CD4-positive, alpha-beta memory T cell (primary cell): Measurements from ENCODE around the gene AHRR. TPM values are rescaled to one million over a fixed set of nuclear protein-coding genes. Genes with fewer than 3 reads are reported as not detected.
A peak's percentile ranks its signal among the peaks of the same experiment; 100 is the strongest.
"Not testable (repeated sequence)": the region's sequence is repeated elsewhere in the genome, so short reads cannot be mapped to it uniquely, and the experiment has no call there.

Experiments used
- CTCF ChIA-PET: fragments of 350-600 bp; sonication (Branson Sonifier 250); formaldehyde crosslinking; loops from one replicate; lab custom pipeline; 2021; ENCODE audit warnings: inconsistent platforms; ENCODE audit not compliant: partially characterized antibody; lab: Charles Lee
- POLR2A ChIA-PET: fragments of 350-600 bp; sonication (Branson Sonifier 250); formaldehyde crosslinking; loops from one replicate; lab custom pipeline; 2021; ENCODE audit not compliant: partially characterized antibody; lab: Charles Lee
- DNase-seq, 5 donors: peaks; one replicate each; pipeline versions ENCODE4 v3.0.0 to v3.0.0-alpha.2; 2020 to 2022; ENCODE audit warnings: mixed read lengths in 1 of 5
- H3K27ac ChIP-seq: one replicate; pipeline ENCODE4 v1.7.0; 2013; ENCODE audit warnings: low read depth, low read length
- H3K27me3 ChIP-seq: 2 replicates; pipeline ENCODE4 v1.7.0; 2013; ENCODE audit warnings: mild to moderate bottlenecking, low read length, moderate library complexity; ENCODE audit not compliant: insufficient read depth
- H3K36me3 ChIP-seq: 2 replicates; pipeline ENCODE4 v1.7.0; 2013; ENCODE audit warnings: mild to moderate bottlenecking, low read length, moderate library complexity; ENCODE audit not compliant: insufficient read depth
- H3K4me1 ChIP-seq: 2 replicates; pipeline ENCODE4 v1.7.0; 2013; ENCODE audit warnings: mild to moderate bottlenecking, low read length, moderate library complexity; ENCODE audit not compliant: insufficient read depth
- H3K4me3 ChIP-seq, 2 donors: one replicate each; pipeline ENCODE4 v1.7.0; 2013; ENCODE audit warnings: low read length in 2 of 2, mild to moderate bottlenecking in 1 of 2
- H3K9me3 ChIP-seq, 2 donors: one replicate each; pipeline ENCODE4 v1.7.0; 2013; ENCODE audit warnings: low read length in 2 of 2, control low read depth in 1 of 2; ENCODE audit not compliant: control insufficient read depth in 1 of 2
- H3K27ac Mint-ChIP-seq, 7 donors: one replicate each; pipeline ENCODE4 v1.8.0; 2020 to 2021; ENCODE audit warnings: mixed read lengths in 7 of 7, mild to moderate bottlenecking in 6 of 7, inconsistent platforms in 3 of 7, moderate library complexity in 3 of 7
- H3K27me3 Mint-ChIP-seq, 2 donors: one replicate each; pipeline ENCODE4 v1.8.0; 2020 to 2021; ENCODE audit warnings: mixed read lengths in 2 of 2
- H3K36me3 Mint-ChIP-seq, 2 donors: one replicate each; pipeline ENCODE4 v1.8.0; 2020 to 2021; ENCODE audit warnings: mixed read lengths in 2 of 2, inconsistent platforms in 1 of 2, mild to moderate bottlenecking in 1 of 2
- H3K4me1 Mint-ChIP-seq, 4 donors: one replicate each; pipeline ENCODE4 v1.8.0; 2020 to 2021; ENCODE audit warnings: mixed read lengths in 4 of 4, mild to moderate bottlenecking in 1 of 4
- H3K4me3 Mint-ChIP-seq, 8 donors: one replicate each; pipeline ENCODE4 v1.8.0; 2020 to 2021; ENCODE audit warnings: mixed read lengths in 8 of 8, mild to moderate bottlenecking in 7 of 8, moderate library complexity in 6 of 8, inconsistent platforms in 3 of 8
- H3K9me3 Mint-ChIP-seq, 8 donors: one replicate each; pipeline ENCODE4 v1.8.0; 2020 to 2021; ENCODE audit warnings: mixed read lengths in 8 of 8, mild to moderate bottlenecking in 5 of 8, inconsistent platforms in 3 of 8, moderate library complexity in 1 of 8
- intact Hi-C: fragments of 100-400 bp; cut with micrococcal nuclease; formaldehyde crosslinking; loops from one replicate; pipeline ENCODE4 v1.15.1; 2023
- polyA plus RNA-seq, 2 donors: library from polyadenylated mRNA; unstranded; fragments of 300-500 nt; fragmentation: Illumina TruSeq; gene quantifications; one replicate each; pipeline ENCODE4 v1.2.3, GENCODE V29; 2021
- total RNA-seq, 2 experiments: library from RNA; stranded (reverse); gene quantifications; one replicate each; pipeline ENCODE4 v1.2.3, GENCODE V29; 2021

Gene AHRR
- total and polyA plus RNA-seq, 4 experiments from 2014 or later = 0.23 to 2.7 (median 0.74) TPM

- intact Hi-C loops = loop anchor here (1.0 to 2.0 kb wide), 3 partner anchors 31 to 139 kb away; partner anchors contain the start of genes CEP72 and EXOC3
- Histone ChIP-seq H3K9me3 (no peaks in the 10 kb centered on the region), H3K4me3 (peak overlapping the region in 1 of 2 donors; percentile 62), H3K36me3 (no peaks in the 10 kb centered on the region), H3K27ac (peak overlapping the region; percentile 62), H3K4me1 (peaks cover 30% of the 10 kb centered on the region), H3K27me3 (no peaks in the 10 kb centered on the region)
- peaks cover 1 to 7% of the 10 kb centered on the region in 2 donors for H3K27me3 Mint-ChIP-seq
- H3K27ac Mint-ChIP-seq = peak overlapping the region in 6 of 7 donors; percentile 55 to 86 (median 75)
- POLR2A ChIA-PET = interaction anchor here (0.7 to 3.9 kb wide), 9 partner anchors 10 to 913 kb away, joined by 3 to 22 read pairs (median 4); partner anchors contain the start of genes BRD9, EXOC3, PDCD6 and TRIP13
- DNase-seq = peak; percentile 32 to 50 (median 36)
- H3K36me3 Mint-ChIP-seq = peaks cover 0 to 13% of the 10 kb centered on the region in 2 donors
- CTCF ChIA-PET = interaction anchor here (1.4 to 1.7 kb wide), 2 partner anchors 28 to 30 kb away, joined by 4 to 15 read pairs; no protein-coding TSS in a partner anchor
- peak overlapping the region; percentile 84 to 94 (median 90) for H3K4me3 Mint-ChIP-seq
- H3K9me3 Mint-ChIP-seq = no peaks in the 10 kb centered on the region
- peaks cover 6 to 20% (median 15%) of the 10 kb centered on the region in 4 donors for H3K4me1 Mint-ChIP-seq
These were observed 152.2 kb downstream of the AHRR start for GRCh38 chr5:473551-474192.

- H3K4me1 Mint-ChIP-seq = peaks cover 6 to 20% (median 15%) of the 10 kb centered on the region in 4 donors
- Histone ChIP-seq H3K4me1 (peaks cover 30% of the 10 kb centered on the region), H3K4me3 (peak overlapping the region in 1 of 2 donors; percentile 62)
- H3K27ac ChIP-seq, H3K27me3 ChIP-seq, H3K36me3 ChIP-seq, DNase-seq, intact Hi-C loops, H3K27me3 Mint-ChIP-seq, H3K9me3 Mint-ChIP-seq, H3K9me3 ChIP-seq: not testable (repeated sequence)
- H3K27ac Mint-ChIP-seq = peak overlapping the region in 2 of 7 donors; percentile 70 to 78
- POLR2A ChIA-PET = interaction anchor here (0.7 to 3.9 kb wide), 6 partner anchors 11 to 285 kb away, joined by 3 to 22 read pairs (median 9); partner anchors contain the start of genes EXOC3 and PDCD6
- CTCF ChIA-PET = interaction anchor here (1.4 to 1.7 kb wide), 2 partner anchors 28 to 30 kb away, joined by 4 to 15 read pairs; no protein-coding TSS in a partner anchor
- H3K36me3 Mint-ChIP-seq = peaks cover 0 to 13% of the 10 kb centered on the region in 2 donors
- H3K4me3 Mint-ChIP-seq = peak overlapping the region; percentile 57 to 94 (median 79)
These were observed 152.8 kb downstream of the AHRR start for GRCh38 chr5:474232-474839.

GRCh38 chr5:474840-475661 is 153.5 kb downstream of the AHRR start:
- Mint-ChIP-seq H3K27ac (peak overlapping the region in 3 of 7 donors; percentile 4 to 70 (median 64)), H3K4me1 (peaks cover 6 to 20% (median 14%) of the 10 kb centered on the region in 4 donors), H3K27me3 (peaks cover 1 to 7% of the 10 kb centered on the region in 2 donors), H3K9me3 (no peaks in the 10 kb centered on the region), H3K4me3 (peak overlapping the region; percentile 57 to 87 (median 75)), H3K36me3 (peaks cover 0 to 7% of the 10 kb centered on the region in 2 donors)
- Histone ChIP-seq H3K36me3 (no peaks in the 10 kb centered on the region), H3K27me3 (no peaks in the 10 kb centered on the region), H3K4me1 (peaks cover 30% of the 10 kb centered on the region), H3K4me3 (peak overlapping the region in 1 of 2 donors; percentile 24), H3K9me3 (no peaks in the 10 kb centered on the region), H3K27ac (no peak overlapping the region)
- CTCF ChIA-PET = no interaction called here
- POLR2A ChIA-PET = interaction anchor here (1.5 to 3.2 kb wide), 2 partner anchors 11 to 32 kb away, joined by 3 to 21 read pairs; partner anchors contain the start of gene EXOC3
- DNase-seq = peak in 1 of 5 donors; percentile 15
- intact Hi-C loops = no loop called here

GRCh38 chr5:475704-476101 is 154.2 kb downstream of the AHRR start:
- H3K4me1 ChIP-seq = peaks cover 26% of the 10 kb centered on the region
- intact Hi-C loops = no loop called here
- peaks cover 1 to 7% of the 10 kb centered on the region in 2 donors for H3K27me3 Mint-ChIP-seq
- H3K27ac ChIP-seq = no peak overlapping the region
- H3K4me1 Mint-ChIP-seq = peaks cover 6 to 20% (median 12%) of the 10 kb centered on the region in 4 donors
- peak overlapping the region in 1 of 7 donors; percentile 64 for H3K27ac Mint-ChIP-seq
- no peaks in the 10 kb centered on the region for H3K9me3 ChIP-seq
- peaks cover 0 to 3% of the 10 kb centered on the region in 2 donors for H3K36me3 Mint-ChIP-seq
- no peaks in the 10 kb centered on the region for H3K27me3 ChIP-seq
- H3K9me3 Mint-ChIP-seq = no peaks in the 10 kb centered on the region
- ChIA-PET POLR2A (interaction anchor here (1.5 kb wide), 1 partner anchor 33 kb away, joined by 3 read pairs; the partner anchor contains the start of gene EXOC3), CTCF (no interaction called here)
- no peak for DNase-seq
- H3K4me3 ChIP-seq = no peak overlapping the region
- H3K36me3 ChIP-seq = no peaks in the 10 kb centered on the region
- peak overlapping the region in 3 of 8 donors; percentile 29 to 52 (median 36) for H3K4me3 Mint-ChIP-seq

DNA sequence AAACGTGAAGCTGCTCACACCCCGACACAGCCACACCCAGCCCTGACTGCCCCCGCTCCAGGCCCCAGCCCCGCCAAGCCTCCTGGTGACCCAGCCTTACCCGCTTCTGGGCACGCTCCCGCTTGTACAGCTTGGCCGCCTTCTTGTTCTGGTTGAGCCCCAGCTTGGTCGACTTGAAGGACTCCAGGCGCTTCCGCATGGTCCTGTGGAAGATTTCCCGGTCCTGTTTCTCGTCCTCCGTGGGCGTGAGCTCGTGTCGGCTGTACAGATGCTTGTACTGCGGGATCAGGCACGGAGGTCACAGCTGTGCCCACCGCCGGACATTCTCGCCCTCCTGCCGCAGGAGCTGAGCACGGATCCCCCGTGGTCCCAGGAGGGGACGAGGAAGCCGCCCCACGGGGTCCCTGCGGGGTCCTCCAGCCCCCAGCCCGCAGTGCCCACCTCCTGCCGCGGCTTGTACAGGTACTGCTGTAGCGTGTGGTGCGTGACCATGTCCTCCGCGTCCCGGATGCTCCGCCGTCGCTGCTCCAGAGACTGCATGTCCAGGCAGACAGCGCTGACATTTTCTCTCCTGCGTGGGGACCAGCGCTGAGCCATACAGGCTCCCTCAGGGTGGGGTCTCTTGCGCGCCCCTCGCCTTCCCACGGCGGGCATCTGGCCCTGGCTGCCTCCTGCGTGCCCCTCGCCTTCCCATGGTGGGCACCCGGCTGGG is 154.7 kb downstream of the AHRR start:
- Mint-ChIP-seq H3K27me3 (peaks cover 1 to 9% of the 10 kb centered on the region in 2 donors), H3K4me3 (peak overlapping the region in 2 of 8 donors; percentile 12 to 51), H3K36me3 (peaks cover 0 to 3% of the 10 kb centered on the region in 2 donors), H3K4me1 (peaks cover 4 to 15% (median 7%) of the 10 kb centered on the region in 4 donors), H3K9me3 (no peaks in the 10 kb centered on the region), H3K27ac (peak overlapping the region in 1 of 7 donors; percentile 32)
- Histone ChIP-seq H3K36me3 (no peaks in the 10 kb centered on the region), H3K27ac (no peak overlapping the region), H3K4me1 (peaks cover 20% of the 10 kb centered on the region), H3K4me3 (no peak overlapping the region), H3K9me3 (no peaks in the 10 kb centered on the region), H3K27me3 (no peaks in the 10 kb centered on the region)
- DNase-seq = no peak
- ChIA-PET CTCF (no interaction called here), POLR2A (interaction anchor here (1.5 kb wide), 1 partner anchor 34 kb away, joined by 3 read pairs; the partner anchor contains the start of gene EXOC3)
- intact Hi-C loops = no loop called here

DNA sequence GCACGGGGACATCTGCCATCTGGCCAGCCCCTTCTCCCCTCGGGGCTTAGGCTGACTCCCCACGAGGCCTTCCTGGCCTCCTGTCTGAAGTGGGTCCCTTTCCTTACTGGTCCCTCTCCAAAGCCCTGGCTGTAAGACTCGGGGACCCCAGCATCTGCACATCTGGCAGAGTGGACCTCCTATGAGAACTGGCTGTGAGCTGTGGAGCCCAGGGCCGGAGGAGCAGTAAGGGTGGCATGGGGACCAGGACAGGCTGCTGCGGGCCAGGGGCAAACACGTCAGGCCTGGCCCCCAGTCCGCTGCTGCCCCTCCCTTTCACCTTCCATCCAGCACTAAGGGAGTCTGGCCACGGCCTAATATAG is 155.3 kb downstream of the AHRR start:
- ChIA-PET POLR2A (no interaction called here), CTCF (no interaction called here)
- no peak overlapping the region for H3K4me3 Mint-ChIP-seq
- H3K4me1 ChIP-seq = peaks cover 15% of the 10 kb centered on the region
- H3K4me3 ChIP-seq = no peak overlapping the region
- DNase-seq = peak in 1 of 5 donors; percentile 22
- no peaks in the 10 kb centered on the region for H3K9me3 Mint-ChIP-seq
- H3K27me3 ChIP-seq = no peaks in the 10 kb centered on the region
- peak overlapping the region in 1 of 7 donors; percentile 32 for H3K27ac Mint-ChIP-seq
- peaks cover 0 to 3% of the 10 kb centered on the region in 2 donors for H3K36me3 Mint-ChIP-seq
- H3K9me3 ChIP-seq = no peaks in the 10 kb centered on the region
- no peak overlapping the region for H3K27ac ChIP-seq
- H3K4me1 Mint-ChIP-seq = peaks cover under 1 to 9% (median 2%) of the 10 kb centered on the region in 4 donors
- H3K36me3 ChIP-seq = no peaks in the 10 kb centered on the region
- intact Hi-C loops = no loop called here
- H3K27me3 Mint-ChIP-seq = peaks cover 4 to 11% of the 10 kb centered on the region in 2 donors
